WTC11 (cell line): ENCODE data around the gene CA10. TPM values are rescaled to one million over a fixed set of nuclear protein-coding genes. Genes with fewer than 3 reads are reported as not detected.

Experiments
- ATAC-seq: fragments of 200-7000 bp; cut with Tn5 transposase; 2 replicates; pipeline ENCODE4 v1.10.0; 2021; ENCODE audit warnings: mild to moderate bottlenecking, moderate library complexity
- CTCF ChIA-PET: fragments of 300-600 bp; sonication (Branson Sonifier 250); formaldehyde crosslinking; loops from one replicate; lab custom pipeline; 2021; ENCODE audit warnings: antibody characterized with exemption; lab: Charles Lee
- POLR2A ChIA-PET: fragments of 350-600 bp; sonication (Branson Sonifier 250); formaldehyde crosslinking; loops from one replicate; lab custom pipeline; 2021; ENCODE audit warnings: antibody characterized with exemption; lab: Charles Lee
- DNase-seq: peaks from one replicate; pipeline ENCODE4 v3.0.0; 2021; ENCODE audit warnings: low spot score
- H3K27ac Mint-ChIP-seq: 2 replicates; pipeline ENCODE4 v1.8.0; 2021; ENCODE audit warnings: mixed read lengths
- H3K27me3 Mint-ChIP-seq: 2 replicates; pipeline ENCODE4 v1.8.0; 2021; ENCODE audit warnings: low read depth, mild to moderate bottlenecking, moderate library complexity, mixed read lengths
- H3K36me3 Mint-ChIP-seq: 2 replicates; pipeline ENCODE4 v1.8.0; 2021; ENCODE audit warnings: mixed read lengths
- H3K4me1 Mint-ChIP-seq: 2 replicates; pipeline ENCODE4 v1.8.0; 2022; ENCODE audit warnings: mixed read lengths
- H3K4me3 Mint-ChIP-seq: 2 replicates; pipeline ENCODE4 v1.8.0; 2021; ENCODE audit warnings: mild to moderate bottlenecking, moderate library complexity, mixed read lengths
- H3K9me3 Mint-ChIP-seq: 2 replicates; pipeline ENCODE4 v1.8.0; 2021; ENCODE audit warnings: mixed read lengths
- ATF1 ChIP-seq: sonication (generic); formaldehyde crosslinking; IDR thresholded peaks from 2 replicates; pipeline ENCODE4 v1.8.1; 2023; ENCODE audit warnings: mild to moderate bottlenecking, moderate library complexity, missing genetic modification reagents
- EMX1 ChIP-seq: fragments of 250-450 bp; sonication (Bioruptor Pico); IDR thresholded peaks from 2 replicates; pipeline ENCODE4 v1.8.0; 2021; ENCODE audit warnings: mild to moderate bottlenecking
- ETV6 ChIP-seq: sonication (generic); formaldehyde crosslinking; IDR thresholded peaks from 2 replicates; pipeline ENCODE4 v1.8.1; 2022; ENCODE audit warnings: mild to moderate bottlenecking, missing genetic modification reagents
- FOXK1 ChIP-seq: sonication (generic); formaldehyde crosslinking; IDR thresholded peaks from 2 replicates; pipeline ENCODE4 v1.8.0; 2022; ENCODE audit warnings: mild to moderate bottlenecking, moderate library complexity, missing genetic modification reagents
- FOXP1 ChIP-seq: sonication (generic); formaldehyde crosslinking; IDR thresholded peaks from 2 replicates; pipeline ENCODE4 v1.8.0; 2022; ENCODE audit warnings: missing genetic modification reagents, mild to moderate bottlenecking, moderate library complexity, borderline replicate concordance
- HMGA2 ChIP-seq: fragments of 250-450 bp; sonication (Bioruptor Pico); IDR thresholded peaks from 2 replicates; pipeline ENCODE4 v1.4.0; 2021; ENCODE audit warnings: mild to moderate bottlenecking, moderate library complexity
- JAZF1 ChIP-seq: fragments of 250-450 bp; sonication (Bioruptor Pico); IDR thresholded peaks from 2 replicates; pipeline ENCODE4 v1.9.0; 2021; ENCODE audit warnings: moderate library complexity, mild to moderate bottlenecking, inconsistent platforms
- MXD4 ChIP-seq: fragments of 250-450 bp; sonication (Bioruptor Pico); IDR thresholded peaks from 2 replicates; pipeline ENCODE4 v1.8.0; 2021; ENCODE audit warnings: mild to moderate bottlenecking, moderate library complexity, borderline replicate concordance
- NFYB ChIP-seq: sonication (generic); formaldehyde crosslinking; conservative IDR thresholded peaks from 2 replicates; pipeline ENCODE4 v1.8.0; 2022; ENCODE audit warnings: low read depth, missing genetic modification reagents
- NR1H2 ChIP-seq: sonication (generic); formaldehyde crosslinking; IDR thresholded peaks from 2 replicates; pipeline ENCODE4 v1.9.0; 2021; ENCODE audit warnings: mild to moderate bottlenecking, moderate library complexity, missing genetic modification reagents
- OVOL2 ChIP-seq: fragments of 250-450 bp; sonication (Bioruptor Pico); IDR thresholded peaks from 2 replicates; pipeline ENCODE4 v1.9.0; 2021; ENCODE audit warnings: mild to moderate bottlenecking, borderline replicate concordance
- TP53 ChIP-seq: sonication (generic); formaldehyde crosslinking; IDR thresholded peaks from 2 replicates; pipeline ENCODE4 v1.8.1; 2023; ENCODE audit warnings: mild to moderate bottlenecking, missing genetic modification reagents
- ZNF138 ChIP-seq: sonication (generic); formaldehyde crosslinking; conservative IDR thresholded peaks from 2 replicates; pipeline ENCODE4 v1.8.1; 2022; ENCODE audit warnings: mild to moderate bottlenecking, moderate library complexity, missing genetic modification reagents
- ZNF396 ChIP-seq: fragments of 250-450 bp; sonication (Bioruptor Pico); IDR thresholded peaks from 2 replicates; pipeline ENCODE4 v1.8.0; 2021; ENCODE audit warnings: mild to moderate bottlenecking, moderate library complexity, borderline replicate concordance
- ZNF671 ChIP-seq: fragments of 250-450 bp; sonication (Bioruptor Pico); IDR thresholded peaks from 2 replicates; pipeline ENCODE4 v1.8.0; 2021; ENCODE audit warnings: mild to moderate bottlenecking
- total RNA-seq: library from RNA; stranded (reverse); gene quantifications from 3 replicates; pipeline ENCODE4 v1.2.3, GENCODE V29; 2021
- TF ChIP-seq, protein P1 (sequence below): sonication (generic); formaldehyde crosslinking; IDR thresholded peaks from 2 replicates; pipeline ENCODE4 v1.8.1; 2022; ENCODE audit warnings: low read depth, mild to moderate bottlenecking, moderate library complexity, missing genetic modification reagents, borderline replicate concordance
- TF ChIP-seq, protein P2 (sequence below): sonication (generic); formaldehyde crosslinking; IDR thresholded peaks from 2 replicates; pipeline ENCODE4 v1.8.1; 2023; ENCODE audit warnings: mild to moderate bottlenecking, missing genetic modification reagents
- TF ChIP-seq, protein P3 (sequence below): sonication (generic); formaldehyde crosslinking; IDR thresholded peaks from 2 replicates; pipeline ENCODE4 v1.8.1; 2023; ENCODE audit warnings: mild to moderate bottlenecking, missing genetic modification reagents, moderate library complexity
- TF ChIP-seq, protein P4 (sequence below): sonication (generic); formaldehyde crosslinking; conservative IDR thresholded peaks from 2 replicates; pipeline ENCODE4 v1.8.1; 2022; ENCODE audit warnings: mild to moderate bottlenecking, missing genetic modification reagents
- TF ChIP-seq, protein P5 (sequence below): sonication (generic); formaldehyde crosslinking; IDR thresholded peaks from 2 replicates; pipeline ENCODE4 v1.8.0; 2023; ENCODE audit warnings: missing genetic modification reagents

Gene CA10
- total RNA-seq, 1 experiment from 2014 or later: 0.90 TPM

DNA sequence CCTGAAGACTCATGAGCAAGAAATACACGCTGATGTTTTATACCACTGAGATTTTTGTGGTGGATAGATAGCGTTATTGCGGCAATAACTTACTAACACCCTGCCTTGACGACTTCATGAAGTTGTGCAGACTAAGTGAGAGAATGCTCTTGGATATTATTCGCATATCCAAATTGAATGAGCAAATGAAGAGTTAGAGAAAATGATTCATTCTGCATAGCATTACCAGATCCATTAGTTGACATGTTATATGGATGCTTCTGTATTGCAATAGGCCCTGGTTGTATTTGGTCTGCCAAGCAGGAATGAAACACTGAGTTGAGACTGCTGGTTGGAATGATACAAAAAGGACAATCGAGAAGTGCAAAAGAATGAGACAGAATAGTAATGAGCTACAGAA lies 247.3 kb downstream of the CA10 start:
- Mint-ChIP-seq H3K27ac (no peak overlapping the region), H3K4me3 (no peak overlapping the region), H3K4me1 (peaks cover 30% of the 10 kb centered on the region), H3K9me3 (peaks cover 71% of the 10 kb centered on the region), H3K27me3 (no peaks in the 10 kb centered on the region), H3K36me3 (peaks cover 52% of the 10 kb centered on the region)
- ATAC-seq (no peak), DNase-seq (no peak)
- CTCF ChIA-PET: no interaction called here
- POLR2A ChIA-PET: no interaction called here
- TF ChIP-seq JAZF1 (CRISPR knock-in tag) (no peak), ZNF671 (no peak), ZNF396 (no peak), EMX1 (CRISPR knock-in tag) (no peak), ETV6 (no peak), ATF1 (CRISPR knock-in tag) (no peak), MXD4 (no peak), NFYB (CRISPR knock-in tag) (no peak), ZNF138 (CRISPR knock-in tag) (no peak), OVOL2 (CRISPR knock-in tag) (no peak), NR1H2 (CRISPR knock-in tag) (no peak), FOXK1 (CRISPR knock-in tag) (no peak), HMGA2 (CRISPR knock-in tag) (no peak), FOXP1 (CRISPR knock-in tag) (no peak)
- TF ChIP-seq, protein P1, sequence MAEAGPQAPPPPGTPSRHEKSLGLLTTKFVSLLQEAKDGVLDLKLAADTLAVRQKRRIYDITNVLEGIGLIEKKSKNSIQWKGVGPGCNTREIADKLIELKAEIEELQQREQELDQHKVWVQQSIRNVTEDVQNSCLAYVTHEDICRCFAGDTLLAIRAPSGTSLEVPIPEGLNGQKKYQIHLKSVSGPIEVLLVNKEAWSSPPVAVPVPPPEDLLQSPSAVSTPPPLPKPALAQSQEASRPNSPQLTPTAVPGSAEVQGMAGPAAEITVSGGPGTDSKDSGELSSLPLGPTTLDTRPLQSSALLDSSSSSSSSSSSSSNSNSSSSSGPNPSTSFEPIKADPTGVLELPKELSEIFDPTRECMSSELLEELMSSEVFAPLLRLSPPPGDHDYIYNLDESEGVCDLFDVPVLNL (CRISPR knock-in tag): no peak
- TF ChIP-seq, protein P2, sequence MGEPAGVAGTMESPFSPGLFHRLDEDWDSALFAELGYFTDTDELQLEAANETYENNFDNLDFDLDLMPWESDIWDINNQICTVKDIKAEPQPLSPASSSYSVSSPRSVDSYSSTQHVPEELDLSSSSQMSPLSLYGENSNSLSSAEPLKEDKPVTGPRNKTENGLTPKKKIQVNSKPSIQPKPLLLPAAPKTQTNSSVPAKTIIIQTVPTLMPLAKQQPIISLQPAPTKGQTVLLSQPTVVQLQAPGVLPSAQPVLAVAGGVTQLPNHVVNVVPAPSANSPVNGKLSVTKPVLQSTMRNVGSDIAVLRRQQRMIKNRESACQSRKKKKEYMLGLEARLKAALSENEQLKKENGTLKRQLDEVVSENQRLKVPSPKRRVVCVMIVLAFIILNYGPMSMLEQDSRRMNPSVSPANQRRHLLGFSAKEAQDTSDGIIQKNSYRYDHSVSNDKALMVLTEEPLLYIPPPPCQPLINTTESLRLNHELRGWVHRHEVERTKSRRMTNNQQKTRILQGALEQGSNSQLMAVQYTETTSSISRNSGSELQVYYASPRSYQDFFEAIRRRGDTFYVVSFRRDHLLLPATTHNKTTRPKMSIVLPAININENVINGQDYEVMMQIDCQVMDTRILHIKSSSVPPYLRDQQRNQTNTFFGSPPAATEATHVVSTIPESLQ (CRISPR knock-in tag): no peak
- TF ChIP-seq, protein P3, sequence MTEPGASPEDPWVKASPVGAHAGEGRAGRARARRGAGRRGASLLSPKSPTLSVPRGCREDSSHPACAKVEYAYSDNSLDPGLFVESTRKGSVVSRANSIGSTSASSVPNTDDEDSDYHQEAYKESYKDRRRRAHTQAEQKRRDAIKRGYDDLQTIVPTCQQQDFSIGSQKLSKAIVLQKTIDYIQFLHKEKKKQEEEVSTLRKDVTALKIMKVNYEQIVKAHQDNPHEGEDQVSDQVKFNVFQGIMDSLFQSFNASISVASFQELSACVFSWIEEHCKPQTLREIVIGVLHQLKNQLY (CRISPR knock-in tag): no peak
- TF ChIP-seq, protein P4, sequence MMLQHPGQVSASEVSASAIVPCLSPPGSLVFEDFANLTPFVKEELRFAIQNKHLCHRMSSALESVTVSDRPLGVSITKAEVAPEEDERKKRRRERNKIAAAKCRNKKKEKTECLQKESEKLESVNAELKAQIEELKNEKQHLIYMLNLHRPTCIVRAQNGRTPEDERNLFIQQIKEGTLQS (CRISPR knock-in tag): no peak
- TF ChIP-seq, protein P5, sequence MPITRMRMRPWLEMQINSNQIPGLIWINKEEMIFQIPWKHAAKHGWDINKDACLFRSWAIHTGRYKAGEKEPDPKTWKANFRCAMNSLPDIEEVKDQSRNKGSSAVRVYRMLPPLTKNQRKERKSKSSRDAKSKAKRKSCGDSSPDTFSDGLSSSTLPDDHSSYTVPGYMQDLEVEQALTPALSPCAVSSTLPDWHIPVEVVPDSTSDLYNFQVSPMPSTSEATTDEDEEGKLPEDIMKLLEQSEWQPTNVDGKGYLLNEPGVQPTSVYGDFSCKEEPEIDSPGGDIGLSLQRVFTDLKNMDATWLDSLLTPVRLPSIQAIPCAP: no peak

DNA sequence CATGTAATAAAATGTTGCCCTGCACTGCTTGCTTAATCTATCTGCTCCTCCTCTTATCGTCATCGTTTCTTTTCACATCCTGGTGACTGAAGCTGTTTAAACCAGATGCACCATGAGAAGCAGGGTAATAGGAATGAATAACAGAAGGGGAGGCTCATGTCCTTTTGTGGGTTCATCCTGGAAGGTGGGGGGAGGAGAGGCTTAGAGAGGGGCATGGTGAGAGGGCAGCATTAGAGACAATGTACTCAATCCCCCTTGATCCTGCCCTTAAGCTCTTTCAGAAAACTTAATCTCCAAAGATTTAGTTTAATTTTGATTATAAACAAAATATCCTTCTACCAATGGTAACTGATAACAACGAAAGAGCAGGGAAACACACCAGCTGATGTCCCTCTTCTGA lies 248.5 kb downstream of the CA10 start:
- H3K4me1 Mint-ChIP-seq: peaks cover 30% of the 10 kb centered on the region
- ChIA-PET CTCF (interaction anchor here (1.7 kb wide), 1 partner anchor 49 kb away, joined by 5 read pairs; no protein-coding TSS in a partner anchor), POLR2A (no interaction called here)
- ATAC-seq (no peak), DNase-seq (no peak)
- H3K27me3 Mint-ChIP-seq: no peaks in the 10 kb centered on the region
- no peak overlapping the region for H3K27ac Mint-ChIP-seq
- H3K4me3 Mint-ChIP-seq: no peak overlapping the region
- TF ChIP-seq, protein P5: no peak
- TF ChIP-seq TP53 (no peak), HMGA2 (CRISPR knock-in tag) (no peak), FOXK1 (CRISPR knock-in tag) (no peak)
- peaks cover 60% of the 10 kb centered on the region for H3K9me3 Mint-ChIP-seq
- H3K36me3 Mint-ChIP-seq: peaks cover 45% of the 10 kb centered on the region
